IMR-90 (cell line): ENCODE results near the gene KXD1. TPM values are rescaled to one million over a fixed set of nuclear protein-coding genes. Genes with fewer than 3 reads are reported as not detected.

Experiments
- ATAC-seq: fragments of 200-7000 bp; cut with Tn5 transposase; 2 replicates; pipeline ENCODE4 v1.9.1; 2020; ENCODE audit warnings: low read depth, mild to moderate bottlenecking, moderate library complexity
- BruUV-seq: library from RNA; stranded (reverse); fragments of 400-500 nt; replicated peaks from 2 replicates; lab custom pipeline; 2021; lab: Mats Ljungman, UMichigan
- CTCF ChIA-PET: fragments of 300-600 bp; formaldehyde crosslinking; extraction: SDS; loops from one replicate; lab custom pipeline; 2021; ENCODE audit warnings: antibody characterized with exemption; lab: Yijun Ruan, JAX
- POLR2A ChIA-PET: fragments of 300-600 bp; sonication (Branson Sonifier 250); formaldehyde crosslinking; loops from one replicate; lab custom pipeline; 2022; ENCODE audit warnings: antibody characterized with exemption; ENCODE audit not compliant: unreplicated experiment; lab: Charles Lee
- DNase-seq: peaks from one replicate; pipeline ENCODE4 v3.0.0; 2013
- H2AFZ ChIP-seq: replicated peaks from 2 replicates; pipeline ENCODE3; 2013; ENCODE audit warnings: low read length, mild to moderate bottlenecking; ENCODE audit not compliant: poor library complexity
- H2AK5ac ChIP-seq: 2 replicates; pipeline ENCODE4 v1.6.1; 2013; ENCODE audit warnings: low read depth, low read length, inconsistent platforms
- H2AK9ac ChIP-seq: replicated peaks from 2 replicates; pipeline ENCODE3; 2013; ENCODE audit warnings: mild to moderate bottlenecking, low read depth, low read length, moderate library complexity; ENCODE audit not compliant: poor library complexity
- H2BK120ac ChIP-seq: 2 replicates; pipeline ENCODE4 v1.6.1; 2013; ENCODE audit warnings: low read depth, low read length, inconsistent platforms
- H2BK15ac ChIP-seq: 3 replicates; pipeline ENCODE4 v1.6.1; 2013; ENCODE audit warnings: low read depth, low read length, inconsistent platforms
- H2BK20ac ChIP-seq: 2 replicates; pipeline ENCODE4 v1.6.1; 2013; ENCODE audit warnings: low read depth, mild to moderate bottlenecking, inconsistent platforms, low read length, moderate library complexity
- H2BK5ac ChIP-seq: 2 replicates; pipeline ENCODE4 v1.6.1; 2013; ENCODE audit warnings: mild to moderate bottlenecking, low read depth, low read length, inconsistent platforms; ENCODE audit not compliant: poor library complexity, severe bottlenecking
- H3K14ac ChIP-seq: replicated peaks from 2 replicates; pipeline ENCODE4 v1.6.1; 2013; ENCODE audit warnings: low read depth, low read length, inconsistent platforms
- H3K18ac ChIP-seq: 2 replicates; pipeline ENCODE4 v1.6.1; 2013; ENCODE audit warnings: low read depth, low read length, control low read depth
- H3K23ac ChIP-seq: 2 replicates; pipeline ENCODE4 v1.6.1; 2013; ENCODE audit warnings: low read depth, low read length, inconsistent platforms
- H3K27ac ChIP-seq: 2 replicates; pipeline ENCODE4 v1.5.1; 2013; ENCODE audit warnings: mild to moderate bottlenecking, control low read depth, low read length; ENCODE audit not compliant: insufficient read depth
- H3K27me3 ChIP-seq: 2 replicates; pipeline ENCODE4 v1.6.1; 2013; ENCODE audit warnings: low read length; ENCODE audit not compliant: control insufficient read depth, insufficient read depth
- H3K36me3 ChIP-seq: 2 replicates; pipeline ENCODE4 v1.6.1; 2013; ENCODE audit warnings: low read length, mixed read lengths; ENCODE audit not compliant: control insufficient read depth, insufficient read depth
- H3K4ac ChIP-seq: 2 replicates; pipeline ENCODE4 v1.6.1; 2013; ENCODE audit warnings: low read depth, low read length, inconsistent platforms
- H3K4me1 ChIP-seq: 2 replicates; pipeline ENCODE4 v1.6.1; 2013; ENCODE audit warnings: low read length, mixed read lengths; ENCODE audit not compliant: control insufficient read depth, insufficient read depth
- H3K4me2 ChIP-seq: 2 replicates; pipeline ENCODE4 v1.6.1; 2013; ENCODE audit warnings: low read depth, mild to moderate bottlenecking, control low read depth, low read length, moderate library complexity
- H3K4me3 ChIP-seq: 2 replicates; pipeline ENCODE4 v1.5.1; 2013; ENCODE audit warnings: low read depth, mild to moderate bottlenecking, control low read depth, low read length, moderate library complexity; ENCODE audit not compliant: insufficient read depth
- H3K56ac ChIP-seq: 2 replicates; pipeline ENCODE4 v1.6.1; 2013; ENCODE audit warnings: low read length, inconsistent platforms; ENCODE audit not compliant: insufficient read depth; ENCODE audit errors: extremely low read depth
- H3K79me1 ChIP-seq, 2 experiments: 2 replicates each; pipeline ENCODE4 v1.6.1; 2013; ENCODE audit warnings: low read length in 2 of 2, inconsistent platforms in 1 of 2, low read depth in 1 of 2
- H3K9ac ChIP-seq: 2 replicates; pipeline ENCODE4 v1.6.1; 2013; ENCODE audit warnings: low read depth, low read length, control low read depth
- H3K9me1 ChIP-seq: 2 replicates; pipeline ENCODE4 v1.6.1; 2013; ENCODE audit warnings: low read length, inconsistent platforms; ENCODE audit not compliant: insufficient read depth
- H3K9me3 ChIP-seq: 2 replicates; pipeline ENCODE4 v1.6.1; 2013; ENCODE audit warnings: low read length; ENCODE audit not compliant: control insufficient read depth, insufficient read depth
- H4K20me1 ChIP-seq: 2 replicates; pipeline ENCODE4 v1.6.1; 2013; ENCODE audit warnings: low read length, inconsistent platforms; ENCODE audit not compliant: insufficient read depth
- H4K5ac ChIP-seq: 2 replicates; pipeline ENCODE4 v1.6.1; 2013; ENCODE audit warnings: mild to moderate bottlenecking, low read depth, low read length, control low read depth
- H4K8ac ChIP-seq, 2 experiments: 2 replicates each; pipeline ENCODE4 v1.6.1; 2013; ENCODE audit warnings: low read depth in 2 of 2, low read length in 2 of 2, control low read depth in 1 of 2, inconsistent platforms in 1 of 2
- H4K91ac ChIP-seq: 2 replicates; pipeline ENCODE4 v1.6.1; 2013; ENCODE audit warnings: low read depth, low read length, inconsistent platforms; ENCODE audit not compliant: insufficient read depth
- BHLHE40 ChIP-seq: fragments of 150-350 bp; IDR thresholded peaks from 2 replicates; pipeline ENCODE4 v1.6.1; 2016; ENCODE audit warnings: mild to moderate bottlenecking, low read depth, low read length
- CEBPB ChIP-seq: IDR thresholded peaks from 2 replicates; pipeline ENCODE4 v1.6.1; 2012; ENCODE audit warnings: low read depth, low read length, improper control_type of control experiment
- CHD1 ChIP-seq: IDR thresholded peaks from 2 replicates; pipeline ENCODE4 v1.6.1; 2012; ENCODE audit warnings: low read depth, low read length, improper control_type of control experiment
- MAZ ChIP-seq: IDR thresholded peaks from 2 replicates; pipeline ENCODE4 v1.6.1; 2012; ENCODE audit warnings: low read depth, mild to moderate bottlenecking, low read length, improper control_type of control experiment, moderate library complexity, borderline replicate concordance
- NFE2L2 ChIP-seq: fragments of 150-350 bp; IDR thresholded peaks from 2 replicates; pipeline ENCODE4 v1.6.1; 2016; ENCODE audit warnings: low read depth, mild to moderate bottlenecking, low read length
- POLR2A ChIP-seq: IDR thresholded peaks from 2 replicates; pipeline ENCODE4 v1.6.1; 2012; ENCODE audit warnings: mild to moderate bottlenecking, low read depth, low read length
- RAD21 ChIP-seq: IDR thresholded peaks from 2 replicates; pipeline ENCODE4 v1.6.1; 2012; ENCODE audit warnings: low read length, improper control_type of control experiment
- RCOR1 ChIP-seq: IDR thresholded peaks from 2 replicates; pipeline ENCODE4 v1.6.1; 2012; ENCODE audit warnings: mild to moderate bottlenecking, low read length, improper control_type of control experiment; ENCODE audit not compliant: insufficient replicate concordance
- SMC3 ChIP-seq: fragments of 150-350 bp; IDR thresholded peaks from 2 replicates; pipeline ENCODE4 v1.6.1; 2016; ENCODE audit warnings: low read depth, mild to moderate bottlenecking, antibody characterized with exemption, low read length, moderate library complexity
- WGBS, 2 experiments: methylation state at CpG; one replicate each; pipeline versions ENCODE4 v1.1.5 to v1.1.7; 2013; ENCODE audit warnings: missing lambda C conversion rate in 2 of 2; ENCODE audit not compliant: insufficient read length in 1 of 2; ENCODE audit errors: extremely low coverage in 2 of 2; 5-methylcytosine and 5-hydroxymethylcytosine counted together
- dilution Hi-C: fragments of 300-500 bp; cut with HindIII; formaldehyde crosslinking; loops from one replicate; pipeline ENCODE4 v1.14.3; 2018; ENCODE audit warnings: low sequenced_read_pairs; ENCODE audit not compliant: unreplicated experiment
- in situ Hi-C: fragments of 300-500 bp; cut with MboI; formaldehyde crosslinking; loops from 3 replicates; pipeline ENCODE4 v1.14.3; 2019; ENCODE audit warnings: low sequenced_read_pairs, inconsistent platforms, mixed read lengths
- intact Hi-C: fragments of 100-400 bp; cut with micrococcal nuclease; formaldehyde crosslinking; loops from 2 replicates; pipeline ENCODE4 v1.10.0; 2022
- polyA plus RNA-seq, 3 experiments: library from polyadenylated mRNA; depleted of rRNA; stranded (reverse); fragments of >200 nt; gene quantifications; 2 replicates each; pipeline ENCODE4 v1.2.3, GENCODE V29; 2012; ENCODE audit warnings: low replicate concordance in 1 of 3
- total RNA-seq: library from RNA; depleted of rRNA; stranded (reverse); fragments of >200 nt; gene quantifications from 2 replicates; pipeline ENCODE4 v1.2.3, GENCODE V29; 2012
- TF ChIP-seq, protein P1 (sequence below): fragments of 150-350 bp; IDR thresholded peaks from 2 replicates; pipeline ENCODE4 v1.6.1; 2016; ENCODE audit warnings: low read depth, mild to moderate bottlenecking, low read length, moderate library complexity, borderline replicate concordance
- TF ChIP-seq, protein P2 (sequence below): fragments of 150-350 bp; IDR thresholded peaks from 2 replicates; pipeline ENCODE4 v1.6.1; 2017; ENCODE audit warnings: mild to moderate bottlenecking, antibody characterized with exemption, low read length, low read depth

KXD1 gene
- total and polyA plus RNA-seq, 2 of the 4 experiments (the other 2 are of a cell fraction) = 66.7 to 196 TPM

- Histone ChIP-seq H2BK15ac (no peak overlapping the region), H2AFZ (no peak overlapping the region), H3K4me2 (no peak overlapping the region), H3K56ac (no peak overlapping the region), H4K8ac (no peak overlapping the region), H3K79me1 (peaks cover 20 to 43% of the 10 kb centered on the region in 2 experiments), H3K23ac (no peak overlapping the region), H2AK5ac (no peak overlapping the region), H3K9ac (no peak overlapping the region), H3K4ac (no peak overlapping the region), H3K4me1 (peaks cover 3% of the 10 kb centered on the region; the same call in 1 of the 2 replicates), H3K27ac (no peak overlapping the region), H3K4me3 (no peak overlapping the region), H2AK9ac (no peak overlapping the region), H2BK120ac (no peak overlapping the region), H4K91ac (no peak overlapping the region), H3K36me3 (peaks cover 61% of the 10 kb centered on the region), H4K20me1 (no peaks in the 10 kb centered on the region), H3K9me1 (peaks cover 10% of the 10 kb centered on the region; the same call in 1 of the 2 replicates), H3K27me3 (no peaks in the 10 kb centered on the region), H3K14ac (no peak overlapping the region), H4K5ac (no peak overlapping the region), H2BK5ac (no peak overlapping the region), H3K18ac (no peak overlapping the region), H2BK20ac (no peak overlapping the region), H3K9me3 (no peaks in the 10 kb centered on the region)
- 98% methylated on average over 15 of the region's 17 CpGs; no CpG with 5 or more reads in 1 of the 2 experiments for WGBS, 2 experiments
- BruUV-seq = no TSS peak
- TF ChIP-seq, protein P1, sequence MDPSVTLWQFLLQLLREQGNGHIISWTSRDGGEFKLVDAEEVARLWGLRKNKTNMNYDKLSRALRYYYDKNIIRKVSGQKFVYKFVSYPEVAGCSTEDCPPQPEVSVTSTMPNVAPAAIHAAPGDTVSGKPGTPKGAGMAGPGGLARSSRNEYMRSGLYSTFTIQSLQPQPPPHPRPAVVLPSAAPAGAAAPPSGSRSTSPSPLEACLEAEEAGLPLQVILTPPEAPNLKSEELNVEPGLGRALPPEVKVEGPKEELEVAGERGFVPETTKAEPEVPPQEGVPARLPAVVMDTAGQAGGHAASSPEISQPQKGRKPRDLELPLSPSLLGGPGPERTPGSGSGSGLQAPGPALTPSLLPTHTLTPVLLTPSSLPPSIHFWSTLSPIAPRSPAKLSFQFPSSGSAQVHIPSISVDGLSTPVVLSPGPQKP = no peak
- TF ChIP-seq RCOR1 (no peak), CHD1 (no peak), NFE2L2 (no peak), BHLHE40 (no peak), RAD21 (no peak), CEBPB (no peak), SMC3 (no peak), MAZ (no peak), POLR2A (no peak)
- TF ChIP-seq, protein P2, sequence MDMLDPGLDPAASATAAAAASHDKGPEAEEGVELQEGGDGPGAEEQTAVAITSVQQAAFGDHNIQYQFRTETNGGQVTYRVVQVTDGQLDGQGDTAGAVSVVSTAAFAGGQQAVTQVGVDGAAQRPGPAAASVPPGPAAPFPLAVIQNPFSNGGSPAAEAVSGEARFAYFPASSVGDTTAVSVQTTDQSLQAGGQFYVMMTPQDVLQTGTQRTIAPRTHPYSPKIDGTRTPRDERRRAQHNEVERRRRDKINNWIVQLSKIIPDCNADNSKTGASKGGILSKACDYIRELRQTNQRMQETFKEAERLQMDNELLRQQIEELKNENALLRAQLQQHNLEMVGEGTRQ = no peak
- dilution Hi-C loops (no loop called here), intact Hi-C loops (no loop called here), in situ Hi-C loops (no loop called here)
- DNase-seq = no peak
- POLR2A ChIA-PET = no interaction called here
- ATAC-seq = no peak
- CTCF ChIA-PET = no interaction called here
Observed at GRCh38 chr19:18537431-18537830, 20.2 kb upstream of the KXD1 start.
